ENCODE measurements around the gene IFITM5.

The IFITM5 gene

GRCh38 chr11:299081-299891, at the start of gene IFITM5:
Gene IFITM5 (minus strand): TSS chr11:299526. CDS start chr11:299490, 36 bp downstream.
- in situ Hi-C loops (cut with MboI; ENCODE audit: low pct_unique_long_range_greater_than_20kb, low sequenced_read_pairs, unreplicated experiment), result no loop called here
- no peak for DNase-seq (ENCODE audit: low spot score)
- TF ChIP-seq CTCF (IDR thresholded peaks at IDR 0.05; ENCODE audit: extremely low read depth, insufficient read depth, missing control alignments), result no peak

- in situ Hi-C loops (cut with MboI; ENCODE audit: low pct_unique_long_range_greater_than_20kb, low sequenced_read_pairs, unreplicated experiment), result no loop called here
- no peak for DNase-seq (ENCODE audit: low spot score)
- TF ChIP-seq CTCF (IDR thresholded peaks at IDR 0.05; ENCODE audit: extremely low read depth, insufficient read depth, missing control alignments), result no peak
Observed at GRCh38 chr11:346529-346928, 47.2 kb upstream of the IFITM5 start.

GRCh38 chr11:344836-345578, 45.7 kb upstream of the IFITM5 start:
- in situ Hi-C loops (cut with MboI; ENCODE audit: low pct_unique_long_range_greater_than_20kb, low sequenced_read_pairs, unreplicated experiment), result no loop called here
- no peak for TF ChIP-seq CTCF (IDR thresholded peaks at IDR 0.05; ENCODE audit: extremely low read depth, insufficient read depth, missing control alignments)
- no peak for DNase-seq (ENCODE audit: low spot score)

GRCh38 chr11:342328-342727, 43.0 kb upstream of the IFITM5 start:
- TF ChIP-seq CTCF (IDR thresholded peaks at IDR 0.05; ENCODE audit: extremely low read depth, insufficient read depth, missing control alignments), result no peak
- in situ Hi-C loops (cut with MboI; ENCODE audit: low pct_unique_long_range_greater_than_20kb, low sequenced_read_pairs, unreplicated experiment), result no loop called here
- no peak for DNase-seq (ENCODE audit: low spot score)

GRCh38 chr11:340539-341512, 41.5 kb upstream of the IFITM5 start:
- in situ Hi-C loops (cut with MboI; ENCODE audit: low pct_unique_long_range_greater_than_20kb, low sequenced_read_pairs, unreplicated experiment), result no loop called here
- no peak for DNase-seq (ENCODE audit: low spot score)
- no peak for TF ChIP-seq CTCF (IDR thresholded peaks at IDR 0.05; ENCODE audit: extremely low read depth, insufficient read depth, missing control alignments)

GRCh38 chr11:339963-340362, 40.6 kb upstream of the IFITM5 start:
- in situ Hi-C loops (cut with MboI; ENCODE audit: low pct_unique_long_range_greater_than_20kb, low sequenced_read_pairs, unreplicated experiment), result no loop called here
- DNase-seq (ENCODE audit: low spot score), result no peak
- no peak for TF ChIP-seq CTCF (IDR thresholded peaks at IDR 0.05; ENCODE audit: extremely low read depth, insufficient read depth, missing control alignments)

Measured in GM13977 (cell line).